ENCODE data around the gene TMEM14C. TPM values are rescaled to one million over a fixed set of nuclear protein-coding genes. Genes with fewer than 3 reads are reported as not detected.
"Not testable (repeated sequence)": the region's sequence is repeated elsewhere in the genome, so short reads cannot be mapped to it uniquely, and the experiment has no call there.

Gene TMEM14C
- total and polyA plus RNA-seq, 2 donors from 2014 or later: 118 to 210 TPM

- peak within 1 kb of the TSS; percentile 75 to 76 for H3K27ac ChIP-seq (ENCODE audit: low read depth in 2 of 2, low read length in 2 of 2)
- peaks cover 0 to 4% (median 0%) of the 10 kb centered on the region in 3 donors for H3K36me3 ChIP-seq (ENCODE audit: control insufficient read depth in 2 of 3, insufficient read depth in 3 of 3, low read length in 3 of 3)
- H3K27me3 ChIP-seq (ENCODE audit: control insufficient read depth, insufficient read depth, low read length): no peaks in the 10 kb centered on the region
- peaks cover 0 to 20% (median 12%) of the 10 kb centered on the region in 3 donors for H3K4me1 ChIP-seq (ENCODE audit: control insufficient read depth in 2 of 3, insufficient read depth in 2 of 3, low read depth in 1 of 3, low read length in 3 of 3)
- H3K9ac ChIP-seq (ENCODE audit: low read length in 3 of 3): peak within 1 kb of the TSS; percentile 52 to 89 (median 75)
- no peak for TF ChIP-seq CTCF (IDR thresholded peaks at IDR 0.05; ENCODE audit: borderline replicate concordance, extremely low read depth, insufficient read depth)
- intact Hi-C loops (cut with DNase I): no loop called here
- FAIRE-seq: no peak
- H3K9me3 ChIP-seq (ENCODE audit: control insufficient read depth in 2 of 3, insufficient read depth in 1 of 3, low read length in 3 of 3): no peaks in the 10 kb centered on the region
- peak within 1 kb of the TSS; percentile 72 to 90 (median 90) for H3K4me3 ChIP-seq (ENCODE audit: low read length in 3 of 3)
- DNase-seq: peak; percentile 99 to 100 (median 99)
These were observed 24.5 kb downstream of the TMEM14C start, which contains the start of gene TMEM14B for GRCh38 chr6:10747251-10747972. Gene TMEM14B, plus strand, starts transcription at chr6:10747805. Its CDS starts 1,441 bp downstream, at chr6:10749246.

- Histone ChIP-seq H3K27me3 (ENCODE audit: control insufficient read depth, insufficient read depth, low read length) (no peaks in the 10 kb centered on the region), H3K36me3 (ENCODE audit: control insufficient read depth in 2 of 3, insufficient read depth in 3 of 3, low read length in 3 of 3) (peaks cover 0 to 14% (median 11%) of the 10 kb centered on the region in 3 donors), H3K4me1 (ENCODE audit: control insufficient read depth in 2 of 3, insufficient read depth in 2 of 3, low read depth in 1 of 3, low read length in 3 of 3) (peaks cover 0 to 20% (median 12%) of the 10 kb centered on the region in 3 donors), H3K4me3 (ENCODE audit: low read length in 3 of 3) (no peak overlapping the region), H3K9ac (ENCODE audit: low read length in 3 of 3) (no peak overlapping the region), H3K27ac (ENCODE audit: low read depth in 2 of 2, low read length in 2 of 2) (no peak overlapping the region), H3K9me3 (ENCODE audit: control insufficient read depth in 2 of 3, insufficient read depth in 1 of 3, low read length in 3 of 3) (no peaks in the 10 kb centered on the region)
- no peak for TF ChIP-seq CTCF (IDR thresholded peaks at IDR 0.05; ENCODE audit: borderline replicate concordance, extremely low read depth, insufficient read depth)
- DNase-seq (no peak), FAIRE-seq (no peak)
- intact Hi-C loops (cut with DNase I): no loop called here
These were observed 26.9 kb downstream of the TMEM14C start for GRCh38 chr6:10749734-10750133.

GRCh38 chr6:10750568-10750967 is 27.7 kb downstream of the TMEM14C start:
- H3K9me3 ChIP-seq (ENCODE audit: control insufficient read depth in 2 of 3, insufficient read depth in 1 of 3, low read length in 3 of 3); FAIRE-seq; DNase-seq; intact Hi-C loops (cut with DNase I); H3K27ac ChIP-seq (ENCODE audit: low read depth in 2 of 2, low read length in 2 of 2); H3K27me3 ChIP-seq (ENCODE audit: control insufficient read depth, insufficient read depth, low read length); H3K9ac ChIP-seq (ENCODE audit: low read length in 3 of 3); H3K4me3 ChIP-seq (ENCODE audit: low read length in 3 of 3): not testable (repeated sequence)
- peaks cover 0 to 19% (median 14%) of the 10 kb centered on the region in 3 donors for H3K36me3 ChIP-seq (ENCODE audit: control insufficient read depth in 2 of 3, insufficient read depth in 3 of 3, low read length in 3 of 3)
- H3K4me1 ChIP-seq (ENCODE audit: control insufficient read depth in 2 of 3, insufficient read depth in 2 of 3, low read depth in 1 of 3, low read length in 3 of 3): peaks cover 0 to 20% (median 12%) of the 10 kb centered on the region in 3 donors

- H3K9ac ChIP-seq (ENCODE audit: low read length in 3 of 3); H3K4me3 ChIP-seq (ENCODE audit: low read length in 3 of 3); intact Hi-C loops (cut with DNase I); FAIRE-seq; H3K27me3 ChIP-seq (ENCODE audit: control insufficient read depth, insufficient read depth, low read length); H3K9me3 ChIP-seq (ENCODE audit: control insufficient read depth in 2 of 3, insufficient read depth in 1 of 3, low read length in 3 of 3); H3K27ac ChIP-seq (ENCODE audit: low read depth in 2 of 2, low read length in 2 of 2); DNase-seq: not testable (repeated sequence)
- Histone ChIP-seq H3K4me1 (ENCODE audit: control insufficient read depth in 2 of 3, insufficient read depth in 2 of 3, low read depth in 1 of 3, low read length in 3 of 3) (peaks cover 0 to 17% (median 8%) of the 10 kb centered on the region in 3 donors), H3K36me3 (ENCODE audit: control insufficient read depth in 2 of 3, insufficient read depth in 3 of 3, low read length in 3 of 3) (peaks cover 0 to 27% (median 14%) of the 10 kb centered on the region in 3 donors)
These were observed 28.9 kb downstream of the TMEM14C start for GRCh38 chr6:10751757-10752156.
